ENCODE data around the gene CHST13. TPM values are rescaled to one million over a fixed set of nuclear protein-coding genes. Genes with fewer than 3 reads are reported as not detected.

CHST13 gene
- total and polyA plus RNA-seq, 2 donors (not counting 3 experiments of a cell fraction or from before 2014, with no cell fraction given): 0.04 TPM; not detected in 1

- Histone ChIP-seq H3K79me2 (ENCODE audit: control insufficient read depth, insufficient read depth, low read length) (no peaks in the 10 kb centered on the region), H3K27ac (ENCODE audit: insufficient read depth, low read depth, low read length) (no peak overlapping the region), H3K9ac (replicated peaks; ENCODE audit: extremely low read depth, insufficient read depth, low read length) (no peak overlapping the region), H2AFZ (ENCODE audit: low read depth, low read length) (no peak overlapping the region), H4K20me1 (replicated peaks; ENCODE audit: control insufficient read depth, extremely low read depth, insufficient read depth, low read length) (no peaks in the 10 kb centered on the region), H3K4me3 (replicated peaks in 1 of 3; ENCODE audit: insufficient read depth in 1 of 3, low read depth in 1 of 3, low read length in 3 of 3) (no peak overlapping the region), H3K9me3 (replicated peaks; ENCODE audit: control insufficient read depth, insufficient read depth, low read length) (no peaks in the 10 kb centered on the region), H3K4me2 (ENCODE audit: insufficient read depth, low read length) (no peak overlapping the region), H3K4me1 (ENCODE audit: control insufficient read depth, extremely low read depth, insufficient read depth, low read length) (no peaks in the 10 kb centered on the region), H3K9me1 (replicated peaks; ENCODE audit: control insufficient read depth, extremely low read depth, insufficient read depth, low read length) (no peaks in the 10 kb centered on the region), H3K36me3 (ENCODE audit: control insufficient read depth in 2 of 2, extremely low read depth in 1 of 2, insufficient read depth in 2 of 2, low read length in 2 of 2) (no peaks in the 10 kb centered on the region), H3K27me3 (ENCODE audit: control insufficient read depth in 2 of 2, insufficient read depth in 2 of 2, low read length in 2 of 2) (no peaks in the 10 kb centered on the region)
- no peak for TF ChIP-seq MAX (IDR thresholded peaks at IDR 0.05; ENCODE audit: insufficient read depth, insufficient read length)
- TF ChIP-seq GATA2 (IDR thresholded peaks at IDR 0.05; ENCODE audit: insufficient read depth, insufficient read length, low read depth, low read length): no peak
- no peak for TF ChIP-seq POLR2AphosphoS5 (IDR thresholded peaks at IDR 0.05; ENCODE audit: insufficient read depth, low read depth, low read length)
- TF ChIP-seq EZH2 (IDR thresholded peaks at IDR 0.05; ENCODE audit: borderline replicate concordance, low read depth, low read length, severe bottlenecking): no peak
- TF ChIP-seq JUN (IDR thresholded peaks at IDR 0.05; ENCODE audit: borderline replicate concordance, insufficient read depth, insufficient read length, low read depth): no peak
- TF ChIP-seq CTCF (IDR thresholded peaks at IDR 0.05; ENCODE audit: extremely low read depth in 1 of 2, insufficient read depth in 1 of 2, low read depth in 1 of 2, low read length in 2 of 2): no peak
- TF ChIP-seq MYC (IDR thresholded peaks at IDR 0.05; ENCODE audit: low read depth, low read length): no peak
- TF ChIP-seq FOS (IDR thresholded peaks at IDR 0.05; ENCODE audit: borderline replicate concordance, insufficient read depth, low read length): no peak
- TF ChIP-seq POLR2A (IDR thresholded peaks at IDR 0.05; ENCODE audit: low read depth, low read length): no peak
- no TSS peak for BruUV-seq (replicated peaks)
- CTCF ChIA-PET: interaction anchor here (1.0 to 1.6 kb wide), 3 partner anchors 20 to 1051 kb away, joined by 3 to 5 read pairs (median 3); partner anchors contain the start of gene ZXDC
- POLR2A ChIA-PET: no interaction called here
- DNase-seq (ENCODE audit: low read depth, low spot score): no peak
- FAIRE-seq: no peak
- dilution Hi-C loops (cut with MboI; ENCODE audit: extremely low pct_ligation_motif_present, low sequenced_read_pairs) (no loop called here), intact Hi-C loops (cut with micrococcal nuclease) (no loop called here)
Observed at GRCh38 chr3:126495786-126496185, 28.2 kb upstream of the CHST13 start.

All from endothelial cell of umbilical vein (primary cell).